ENCODE measurements around the gene LRRFIP1.

- no peak for TF ChIP-seq MAX (IDR thresholded peaks at IDR 0.05; ENCODE audit: low read depth, low read length)
- TF ChIP-seq MYB (IDR thresholded peaks at IDR 0.05; ENCODE audit: borderline replicate concordance, low read depth, low read length), result no peak
- no peak for TF ChIP-seq CTCF (IDR thresholded peaks at IDR 0.05 in 2 of 3, conservative IDR thresholded peaks at IDR 0.05 in 1 of 3; ENCODE audit: control insufficient read depth in 2 of 3, extremely low read depth in 1 of 3, insufficient read depth in 1 of 3, low read depth in 3 of 3, low read length in 3 of 3)
- no peak for TF ChIP-seq REST (IDR thresholded peaks at IDR 0.05; ENCODE audit: low read depth, low read length)
Observed at GRCh38 chr2:237806334-237806733, 178.9 kb downstream of the LRRFIP1 start.

All from GM12878 (cell line).